ENCODE results near the gene CARD11. TPM values are rescaled to one million over a fixed set of nuclear protein-coding genes. Genes with fewer than 3 reads are reported as not detected.
A peak's percentile ranks its signal among the peaks of the same experiment; 100 is the strongest.

The CARD11 gene
- total RNA-seq, 1 experiment from 2014 or later = 0.57 TPM

DNA sequence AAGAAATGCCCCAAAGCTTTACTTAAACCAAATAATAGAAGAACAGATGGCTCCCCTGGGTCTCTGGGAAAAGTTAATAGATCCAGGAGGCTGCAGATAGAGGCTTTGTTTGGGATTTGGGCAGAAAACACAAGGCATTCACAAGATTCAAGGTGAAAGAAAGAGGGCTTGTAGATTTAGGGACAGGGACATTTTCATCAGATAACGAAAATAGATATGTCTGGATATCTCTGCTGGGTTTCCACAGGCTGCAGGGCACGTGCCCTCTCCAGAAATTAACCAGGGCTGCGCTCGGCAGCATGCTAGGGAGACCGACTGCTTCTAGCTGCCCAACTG is 14.9 kb downstream of the CARD11 start:
- ATAC-seq = no peak
- DNase-seq (ENCODE audit: low read depth, low spot score) = no peak
- Histone ChIP-seq H3K9me2 (ENCODE audit: insufficient read depth) (no peaks in the 10 kb centered on the region), H3K36me3 (ENCODE audit: control insufficient read depth in 1 of 2, insufficient read depth in 2 of 2, low read length in 2 of 2) (no peaks in the 10 kb centered on the region), H3K79me2 (ENCODE audit: insufficient read depth, low read length) (no peaks in the 10 kb centered on the region), H3K4me2 (ENCODE audit: low read length) (no peak overlapping the region), H3K27me3 (ENCODE audit: insufficient read depth, low read length) (no peaks in the 10 kb centered on the region), H3K4me1 (ENCODE audit: control insufficient read depth in 1 of 2, insufficient read depth in 2 of 2, low read length in 2 of 2) (no peaks in the 10 kb centered on the region; a peak in 1 of 4 replicates), H3K27ac (ENCODE audit: low read depth, low read length) (no peak overlapping the region), H3K9me3 (ENCODE audit: control insufficient read depth in 1 of 2, insufficient read depth in 1 of 2, low read depth in 1 of 2, low read length in 2 of 2) (no peaks in the 10 kb centered on the region), H2AFZ (ENCODE audit: low read depth, low read length, poor library complexity, severe bottlenecking) (no peak overlapping the region), H3K4me3 (replicated peaks in 1 of 2; ENCODE audit: low read depth in 1 of 2, low read length in 2 of 2) (no peak overlapping the region), H4K20me1 (ENCODE audit: insufficient read depth) (no peaks in the 10 kb centered on the region), H3K9ac (ENCODE audit: low read length) (no peak overlapping the region)
- RAD21 ChIA-PET (ENCODE audit: low non-redundant PET in 1 of 2, low total read pairs in 2 of 2, uncharacterized antibody in 2 of 2, unreplicated experiment in 2 of 2) = no interaction called here
- POLR2A ChIA-PET = no interaction called here
- no TSS peak for BruUV-seq (replicated peaks)
- CTCF ChIA-PET = no interaction called here
- intact Hi-C loops (cut with micrococcal nuclease) = no loop called here
- TF ChIP-seq FOSL1 (IDR thresholded peaks at IDR 0.05; ENCODE audit: low read depth) = no peak

- CTCF ChIA-PET = no interaction called here
- Histone ChIP-seq H3K4me2 (ENCODE audit: low read length) (peak overlapping the region; percentile 20; the same call in 1 of the 2 replicates), H3K9me3 (ENCODE audit: control insufficient read depth in 1 of 2, insufficient read depth in 1 of 2, low read depth in 1 of 2, low read length in 2 of 2) (no peaks in the 10 kb centered on the region), H3K79me2 (ENCODE audit: insufficient read depth, low read length) (no peaks in the 10 kb centered on the region), H3K27ac (ENCODE audit: low read depth, low read length) (no peak overlapping the region), H3K9ac (ENCODE audit: low read length) (no peak overlapping the region), H3K4me1 (ENCODE audit: control insufficient read depth in 1 of 2, insufficient read depth in 2 of 2, low read length in 2 of 2) (no peaks in the 10 kb centered on the region; a peak in 1 of 4 replicates), H3K36me3 (ENCODE audit: control insufficient read depth in 1 of 2, insufficient read depth in 2 of 2, low read length in 2 of 2) (no peaks in the 10 kb centered on the region), H3K4me3 (replicated peaks in 1 of 2; ENCODE audit: low read depth in 1 of 2, low read length in 2 of 2) (no peak overlapping the region), H3K9me2 (ENCODE audit: insufficient read depth) (no peaks in the 10 kb centered on the region), H3K27me3 (ENCODE audit: insufficient read depth, low read length) (no peaks in the 10 kb centered on the region), H2AFZ (ENCODE audit: low read depth, low read length, poor library complexity, severe bottlenecking) (peak overlapping the region; percentile 20), H4K20me1 (ENCODE audit: insufficient read depth) (no peaks in the 10 kb centered on the region)
- intact Hi-C loops (cut with micrococcal nuclease) = no loop called here
- no TSS peak for BruUV-seq (replicated peaks)
- POLR2A ChIA-PET = no interaction called here
- RAD21 ChIA-PET (ENCODE audit: low non-redundant PET in 1 of 2, low total read pairs in 2 of 2, uncharacterized antibody in 2 of 2, unreplicated experiment in 2 of 2) = no interaction called here
- TF ChIP-seq JUND (IDR thresholded peaks at IDR 0.05) (no peak), CEBPB (IDR thresholded peaks at IDR 0.05; ENCODE audit: low read depth) (no peak), RAD21 (IDR thresholded peaks at IDR 0.05; ENCODE audit: low read depth) (no peak), SRF (IDR thresholded peaks at IDR 0.05; ENCODE audit: low read depth) (no peak), ELF1 (IDR thresholded peaks at IDR 0.05; ENCODE audit: borderline replicate concordance, low read depth) (no peak)
- ATAC-seq (peak; percentile 54; the same call in 1 of the 2 replicates), DNase-seq (ENCODE audit: low read depth, low spot score) (no peak)
Observed at GRCh38 chr7:3028071-3028757, 15.5 kb downstream of the CARD11 start.
